ENCODE data around the gene DGKQ. TPM values are rescaled to one million over a fixed set of nuclear protein-coding genes. Genes with fewer than 3 reads are reported as not detected.

DGKQ gene
- total RNA-seq, 4 donors from 2014 or later = 1.2 to 12.7 (median 10.1) TPM

- Histone ChIP-seq H3K27ac (no peak overlapping the region), H3K36me3 (no peaks in the 10 kb centered on the region), H3K27me3 (no peaks in the 10 kb centered on the region), H3K9me3 (no peaks in the 10 kb centered on the region), H3K4me3 (no peak overlapping the region), H3K4me1 (no peaks in the 10 kb centered on the region)
- no peak for DNase-seq
- intact Hi-C loops (cut with DNase I; ENCODE audit: low total_unique reads) = no loop called here
- no peak for TF ChIP-seq CTCF (IDR thresholded peaks at IDR 0.05)
- TF ChIP-seq POLR2A (IDR thresholded peaks at IDR 0.05) = no peak
Observed at GRCh38 chr4:1019729-1020470, 46.5 kb upstream of the DGKQ start.

- DNase-seq = no peak
- intact Hi-C loops (cut with DNase I; ENCODE audit: low total_unique reads) = no loop called here
- Histone ChIP-seq H3K4me3 (no peak overlapping the region), H3K36me3 (no peaks in the 10 kb centered on the region), H3K9me3 (no peaks in the 10 kb centered on the region), H3K27me3 (no peaks in the 10 kb centered on the region), H3K4me1 (no peaks in the 10 kb centered on the region), H3K27ac (no peak overlapping the region)
- TF ChIP-seq POLR2A (IDR thresholded peaks at IDR 0.05) = no peak
- no peak for TF ChIP-seq CTCF (IDR thresholded peaks at IDR 0.05)
Observed at GRCh38 chr4:1019320-1019719, 46.0 kb upstream of the DGKQ start.

- Histone ChIP-seq H3K27ac (no peak overlapping the region), H3K4me1 (no peaks in the 10 kb centered on the region), H3K9me3 (no peaks in the 10 kb centered on the region), H3K36me3 (no peaks in the 10 kb centered on the region), H3K4me3 (no peak overlapping the region), H3K27me3 (no peaks in the 10 kb centered on the region)
- no peak for DNase-seq
- intact Hi-C loops (cut with DNase I; ENCODE audit: low total_unique reads) = no loop called here
- no peak for TF ChIP-seq CTCF (IDR thresholded peaks at IDR 0.05)
- TF ChIP-seq POLR2A (IDR thresholded peaks at IDR 0.05) = no peak
Observed at GRCh38 chr4:1018147-1019020, 45.0 kb upstream of the DGKQ start.

- Histone ChIP-seq H3K4me3 (no peak overlapping the region), H3K9me3 (no peaks in the 10 kb centered on the region), H3K36me3 (no peaks in the 10 kb centered on the region), H3K27ac (no peak overlapping the region), H3K4me1 (no peaks in the 10 kb centered on the region), H3K27me3 (no peaks in the 10 kb centered on the region)
- TF ChIP-seq CTCF (IDR thresholded peaks at IDR 0.05) (no peak), POLR2A (IDR thresholded peaks at IDR 0.05) (no peak)
- no peak for DNase-seq
- intact Hi-C loops (cut with DNase I; ENCODE audit: low total_unique reads) = no loop called here
Observed at GRCh38 chr4:1017706-1018105, 44.3 kb upstream of the DGKQ start.

GRCh38 chr4:1017211-1017610 lies 43.8 kb upstream of the DGKQ start:
- Histone ChIP-seq H3K27me3 (no peaks in the 10 kb centered on the region), H3K4me1 (peaks cover 0 to 4% of the 10 kb centered on the region in 2 donors), H3K9me3 (no peaks in the 10 kb centered on the region), H3K36me3 (no peaks in the 10 kb centered on the region), H3K4me3 (no peak overlapping the region), H3K27ac (no peak overlapping the region)
- no peak for TF ChIP-seq POLR2A (IDR thresholded peaks at IDR 0.05)
- TF ChIP-seq CTCF (IDR thresholded peaks at IDR 0.05) = no peak
- DNase-seq = no peak
- intact Hi-C loops (cut with DNase I; ENCODE audit: low total_unique reads) = no loop called here
